ENCODE data around the gene CHTF18.

Gene CHTF18

DNA sequence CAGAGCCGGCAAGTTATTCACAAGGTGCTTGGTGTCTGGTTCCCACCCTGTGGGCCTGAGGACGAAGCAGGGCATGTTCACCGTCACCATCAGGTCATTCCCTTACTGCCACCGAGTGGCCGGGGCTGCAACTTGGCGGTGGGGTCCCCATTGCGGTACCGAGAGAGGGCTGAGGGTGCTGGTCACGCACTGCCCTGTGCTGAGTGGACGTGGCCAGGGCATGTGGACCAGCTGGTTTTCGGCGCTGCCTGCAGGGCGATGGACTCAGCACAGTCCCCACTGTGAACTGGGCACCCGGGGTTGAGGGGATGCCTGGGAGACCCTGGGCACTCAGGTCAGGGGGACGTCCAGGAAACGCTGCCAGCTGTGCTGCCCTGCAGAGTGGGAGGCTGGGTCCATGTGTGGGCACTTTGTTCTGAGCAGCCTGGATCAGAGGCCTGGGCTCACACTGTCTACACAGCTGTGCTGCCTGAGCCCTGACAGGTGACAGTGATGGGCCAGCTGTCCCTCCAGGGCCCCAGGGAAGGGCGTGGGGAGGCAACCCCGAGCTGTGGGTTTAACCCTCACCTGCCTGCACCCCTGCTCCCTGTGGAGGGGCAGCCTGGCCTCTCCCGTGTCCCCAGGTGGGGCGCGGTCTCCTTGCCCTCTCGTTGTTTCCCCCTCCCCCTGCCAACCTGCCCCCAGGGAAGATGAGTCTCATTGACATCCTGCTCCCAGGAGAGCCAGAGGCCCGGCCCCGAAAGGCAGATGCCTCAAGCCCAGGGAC, 51.4 kb downstream of the CHTF18 start:
- DNase-seq (ENCODE audit: low read depth), result no peak
- no peak overlapping the region for H3K4me3 ChIP-seq (ENCODE audit: low read depth, low read length)

DNA sequence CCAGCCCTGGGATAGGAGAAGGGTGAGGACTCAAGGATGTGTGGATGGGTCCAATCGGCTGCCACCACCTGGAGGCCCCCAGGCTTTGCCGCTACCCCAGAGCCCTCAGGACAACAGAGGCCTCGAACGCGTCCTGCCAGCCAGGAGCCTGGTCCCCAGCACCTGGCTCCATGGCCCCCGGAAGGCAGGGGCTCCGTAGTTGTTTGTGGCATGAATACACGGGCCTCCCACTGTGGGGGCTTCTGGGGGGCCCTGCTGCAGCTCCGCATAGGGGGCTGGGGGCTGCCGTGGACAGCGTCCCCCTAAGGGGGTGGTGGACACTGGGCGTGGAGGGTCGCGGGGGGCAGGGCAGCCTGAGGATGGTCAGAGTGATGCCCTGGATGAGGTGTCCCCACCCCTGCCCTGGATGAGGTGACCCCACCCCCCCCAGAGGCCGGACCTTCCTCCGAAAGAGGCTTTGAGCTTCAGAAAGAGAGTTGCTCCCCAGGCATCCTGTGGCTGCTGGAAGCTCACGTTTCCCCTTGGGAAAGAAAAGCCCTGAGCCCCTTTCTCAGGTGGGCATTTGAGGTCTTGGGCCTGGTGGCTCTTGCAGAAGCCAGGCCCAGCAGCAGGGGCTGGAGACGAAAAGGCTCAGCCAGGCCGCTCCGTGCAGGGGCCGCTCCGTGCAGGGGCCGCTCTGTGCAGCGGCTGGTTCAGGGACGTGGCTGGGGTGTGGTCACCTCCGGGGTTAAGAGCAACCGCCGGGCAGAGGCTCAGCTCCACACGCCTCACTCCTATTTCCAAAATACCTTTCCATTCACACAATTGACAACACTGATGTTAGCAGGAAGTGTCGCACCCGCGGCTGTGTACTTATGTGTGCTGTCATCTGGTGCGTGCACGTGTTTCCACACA, 52.4 kb downstream of the CHTF18 start:
- no peak overlapping the region for H3K4me3 ChIP-seq (ENCODE audit: low read depth, low read length)
- DNase-seq (ENCODE audit: low read depth), result no peak

GRCh38 chr16:841455-842060, 53.1 kb downstream of the CHTF18 start:
- DNase-seq (ENCODE audit: low read depth), result no peak

GRCh38 chr16:842061-842476, 53.6 kb downstream of the CHTF18 start:
- peak; percentile 4 for DNase-seq (ENCODE audit: low read depth)
- no peak overlapping the region for H3K4me3 ChIP-seq (ENCODE audit: low read depth, low read length)

More at GRCh38 chr16:841455-842060, 53.1 kb downstream of the CHTF18 start:
- no peak overlapping the region for H3K4me3 ChIP-seq (ENCODE audit: low read depth, low read length)

DNA sequence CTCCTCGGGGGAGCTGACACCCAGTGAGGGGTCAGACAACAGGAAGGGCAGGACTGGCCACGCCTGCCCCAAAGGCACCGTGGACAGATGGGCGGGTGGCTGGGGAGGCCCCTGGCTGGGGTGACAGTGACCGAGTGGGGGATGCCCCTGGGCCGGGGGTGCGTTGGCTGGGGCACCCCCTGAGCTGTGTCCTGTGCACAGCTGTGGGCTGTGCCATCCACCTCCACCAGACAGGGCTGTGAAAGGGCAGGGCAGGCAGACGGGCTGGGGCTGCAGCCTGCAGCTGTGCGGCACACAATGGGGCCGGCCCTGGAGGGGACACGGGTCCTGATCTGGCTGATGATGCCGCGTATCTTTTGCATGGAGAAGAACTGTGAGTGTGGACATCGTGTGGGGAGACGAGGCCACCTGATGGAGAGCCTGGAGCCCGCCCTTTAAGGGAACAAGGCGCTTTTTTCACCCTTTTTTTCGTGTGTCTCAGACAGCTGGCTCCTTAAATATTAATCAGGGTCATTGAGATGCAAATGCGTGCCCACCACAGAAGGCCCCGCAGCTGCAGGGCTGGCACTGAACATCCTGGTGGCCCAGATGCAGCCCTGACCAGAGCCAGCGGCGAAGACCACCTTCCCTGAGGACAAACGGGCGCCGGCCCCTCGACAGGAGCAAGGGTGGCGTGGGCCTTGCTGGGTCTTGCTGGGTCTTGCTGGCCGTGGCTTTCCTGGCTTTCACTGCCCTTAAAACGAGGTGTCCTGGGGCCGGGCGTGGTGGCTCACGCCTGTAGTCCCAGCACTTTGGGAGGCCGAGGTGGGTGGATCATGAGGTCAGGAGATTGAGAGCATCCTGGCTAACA, 54.5 kb downstream of the CHTF18 start:
- DNase-seq (ENCODE audit: low read depth), result no peak
- no peak overlapping the region for H3K4me3 ChIP-seq (ENCODE audit: low read depth, low read length)

DNA sequence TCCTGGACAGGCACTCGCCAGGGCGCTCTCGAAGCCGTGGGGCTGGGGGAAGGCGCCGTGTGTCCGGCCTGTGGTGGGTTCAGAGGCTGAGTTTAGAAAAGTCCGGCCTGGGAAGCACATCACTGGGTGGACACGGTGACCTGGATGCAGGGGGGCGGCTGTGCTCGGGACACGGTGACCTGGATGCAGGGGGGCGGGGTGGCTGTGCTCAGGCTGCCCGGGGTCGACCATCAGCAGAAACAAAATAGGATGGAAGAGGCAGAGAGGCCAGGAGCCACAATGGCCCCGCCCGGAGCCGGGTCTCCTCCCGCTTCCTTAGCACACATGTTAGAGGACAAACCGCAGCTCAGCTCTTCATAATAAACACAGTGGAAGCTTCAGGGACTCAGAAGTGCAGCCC, 55.4 kb downstream of the CHTF18 start:
- no peak for DNase-seq (ENCODE audit: low read depth)
- H3K4me3 ChIP-seq (ENCODE audit: low read depth, low read length), result no peak overlapping the region

DNA sequence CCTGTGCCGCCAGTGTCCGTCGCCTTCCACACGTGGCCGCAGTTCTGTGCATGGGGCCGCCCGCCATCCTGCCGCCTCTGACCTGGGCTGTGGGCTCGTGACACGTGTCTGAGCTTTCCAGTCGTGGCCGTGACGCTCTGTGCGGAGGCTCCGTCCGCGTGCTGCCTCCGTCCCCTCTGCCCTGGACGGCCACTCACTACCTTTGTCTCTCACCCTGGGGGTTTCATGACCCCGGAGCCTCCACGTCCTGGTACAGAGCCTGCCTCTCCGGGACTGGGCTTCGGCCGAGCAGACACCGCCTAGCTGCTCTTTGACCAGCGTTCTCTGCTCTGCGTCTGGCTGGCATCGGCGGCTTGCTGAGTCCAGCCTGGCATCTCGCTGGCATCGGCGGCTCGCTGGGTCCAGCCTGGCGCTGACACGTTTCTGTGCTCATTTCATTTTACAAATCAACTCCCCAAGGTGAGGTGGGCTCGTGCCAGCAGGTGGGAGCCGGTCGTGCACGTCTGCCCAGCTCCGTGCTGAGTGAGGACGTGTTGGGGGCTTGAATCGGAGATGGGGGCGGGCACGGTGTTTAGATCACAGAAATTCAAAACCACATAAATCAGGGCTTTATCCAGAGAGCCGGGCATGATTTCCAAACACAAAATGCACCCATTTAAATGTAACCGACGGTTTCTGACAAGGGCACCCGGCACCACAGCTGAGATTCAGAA, 56.4 kb downstream of the CHTF18 start:
- no peak for DNase-seq (ENCODE audit: low read depth)

GRCh38 chr16:845351-845745, 56.9 kb downstream of the CHTF18 start:
- H3K4me3 ChIP-seq (ENCODE audit: low read depth, low read length), result no peak overlapping the region
- no peak for DNase-seq (ENCODE audit: low read depth)

More for the DNA sequence above, 56.4 kb downstream of the CHTF18 start:
- no peak overlapping the region for H3K4me3 ChIP-seq (ENCODE audit: low read depth, low read length)

GRCh38 chr16:847151-847550, 58.7 kb downstream of the CHTF18 start:
- DNase-seq (ENCODE audit: low read depth), result no peak
- no peak overlapping the region for H3K4me3 ChIP-seq (ENCODE audit: low read depth, low read length)
